GM12878 (cell line): ENCODE data around the gene BLOC1S3. TPM values are rescaled to one million over a fixed set of nuclear protein-coding genes. Genes with fewer than 3 reads are reported as not detected.

ENCODE experiments used
- ATAC-seq: fragments of 200-7000 bp; cut with Tn5 transposase; 3 replicates; pipeline ENCODE4 v1.9.1; 2020; ENCODE audit warnings: mild to moderate bottlenecking, moderate library complexity
- BruUV-seq: library from RNA; stranded (reverse); fragments of 400-500 nt; replicated peaks from 2 replicates; lab custom pipeline; 2021; lab: Mats Ljungman, UMichigan
- CTCF ChIA-PET: fragments of 300-600 bp; sonication (Branson Sonifier 250); formaldehyde crosslinking; extraction: SDS; loops from one replicate; lab custom pipeline; 2021; ENCODE audit warnings: inconsistent platforms; lab: Yijun Ruan, JAX
- POLR2A ChIA-PET: fragments of 350-600 bp; formaldehyde crosslinking; extraction: SDS; loops from one replicate; lab custom pipeline; 2021; ENCODE audit warnings: inconsistent platforms; lab: Charles Lee
- RAD21 ChIA-PET: fragments of 300-600 bp; sonication (Branson Sonifier 250); formaldehyde crosslinking; loops from one replicate; lab custom pipeline; 2023; ENCODE audit warnings: antibody characterized with exemption; ENCODE audit not compliant: unreplicated experiment; lab: Charles Lee
- SMC1A ChIA-PET: fragments of 300-600 bp; sonication (Branson Sonifier 250); formaldehyde crosslinking; loops from one replicate; lab custom pipeline; 2023; ENCODE audit not compliant: unreplicated experiment, uncharacterized antibody; lab: Charles Lee
- DNase-seq: peaks from one replicate; pipeline ENCODE4 v3.0.0-alpha.2; 2011; ENCODE audit warnings: low read depth, low spot score
- FAIRE-seq: peaks from 3 replicates; lab custom pipeline; 2011; peaks lifted over from hg19 to GRCh38; lab: Jason Lieb, UNC
- H2AFZ ChIP-seq: 2 replicates; pipeline ENCODE4 v1.6.0; 2011; ENCODE audit warnings: low read depth, low read length, control low read depth; ENCODE audit not compliant: control insufficient read depth
- H3K27ac ChIP-seq: 2 replicates; pipeline ENCODE4 v1.5.1; 2011; ENCODE audit warnings: control low read depth; ENCODE audit not compliant: control insufficient read depth, insufficient read depth
- H3K27me3 ChIP-seq, 2 experiments: replicated peaks in 1 of 2; 2 replicates each; pipeline versions ENCODE4 v1.6.0 to v1.6.1; 2011; ENCODE audit warnings: low read length in 1 of 2; ENCODE audit not compliant: control insufficient read depth in 2 of 2, insufficient read depth in 2 of 2
- H3K36me3 ChIP-seq, 2 experiments: 2 replicates each; pipeline ENCODE4 v1.5.1; 2011; ENCODE audit warnings: low read length in 1 of 2; ENCODE audit not compliant: control insufficient read depth in 2 of 2, insufficient read depth in 2 of 2
- H3K4me1 ChIP-seq: 2 replicates; pipeline ENCODE4 v1.6.1; 2011; ENCODE audit warnings: mild to moderate bottlenecking, low read length, moderate library complexity, mixed read lengths; ENCODE audit not compliant: control insufficient read depth, insufficient read depth
- H3K4me2 ChIP-seq: 2 replicates; pipeline ENCODE4 v1.6.0; 2011; ENCODE audit warnings: control low read depth; ENCODE audit not compliant: control insufficient read depth, insufficient read depth
- H3K4me3 ChIP-seq: fragments of 200-600 bp; sonication (generic); 2 replicates; pipeline ENCODE4 v1.5.1; 2016
- H3K79me2 ChIP-seq: 2 replicates; pipeline ENCODE4 v1.6.0; 2011; ENCODE audit warnings: low read length; ENCODE audit not compliant: control insufficient read depth, insufficient read depth
- H3K9ac ChIP-seq: 2 replicates; pipeline ENCODE4 v1.8.0; 2011; ENCODE audit warnings: low read length, control low read depth, mixed read lengths; ENCODE audit not compliant: control insufficient read depth, insufficient read depth
- H3K9me3 ChIP-seq: replicated peaks from 3 replicates; pipeline ENCODE4 v1.5.1; 2011; ENCODE audit warnings: mild to moderate bottlenecking, low read length; ENCODE audit not compliant: control insufficient read depth, insufficient read depth
- H4K20me1 ChIP-seq: 2 replicates; pipeline ENCODE4 v1.6.0; 2011; ENCODE audit not compliant: control insufficient read depth, insufficient read depth
- ATF2 ChIP-seq: IDR thresholded peaks from 2 replicates; pipeline ENCODE4 v1.6.1; 2012; ENCODE audit warnings: low read length, inconsistent platforms
- ATF7 ChIP-seq: fragments of 450-650 bp; IDR thresholded peaks from 2 replicates; pipeline ENCODE4 v1.6.1; 2016; ENCODE audit warnings: low read depth, mild to moderate bottlenecking
- CEBPB ChIP-seq, 2 experiments: fragments of 150-350 bp in 1 of 2; IDR thresholded peaks; 2 replicates each; pipeline ENCODE4 v1.6.1; 2012 to 2014; ENCODE audit warnings: low read depth in 2 of 2, low read length in 2 of 2, borderline replicate concordance in 1 of 2, inconsistent platforms in 1 of 2
- EED ChIP-seq: sonication (generic); IDR thresholded peaks from 2 replicates; pipeline ENCODE4 v1.6.1; 2016; ENCODE audit warnings: antibody characterized with exemption, low read depth
- FOS ChIP-seq: IDR thresholded peaks from 3 replicates; pipeline ENCODE4 v1.6.1; 2011; ENCODE audit warnings: borderline replicate concordance; ENCODE audit not compliant: insufficient read length; ENCODE audit errors: extremely low read depth
- HCFC1 ChIP-seq: fragments of 150-350 bp; IDR thresholded peaks from 2 replicates; pipeline ENCODE4 v1.6.1; 2014; ENCODE audit warnings: low read length
- MTA2 ChIP-seq: fragments of 450-650 bp; IDR thresholded peaks from 2 replicates; pipeline ENCODE4 v1.6.1; 2016; ENCODE audit warnings: low read depth, mild to moderate bottlenecking, moderate library complexity
- NR2F1 ChIP-seq: fragments of 450-650 bp; conservative IDR thresholded peaks from 2 replicates; pipeline ENCODE4 v1.6.1; 2017; ENCODE audit warnings: mild to moderate bottlenecking
- SMAD5 ChIP-seq: IDR thresholded peaks from 2 replicates; pipeline ENCODE4 v1.6.1; 2016; ENCODE audit warnings: antibody characterized with exemption, low read depth
- SREBF2 ChIP-seq: IDR thresholded peaks from 2 replicates; pipeline ENCODE4 v1.6.1; 2012; ENCODE audit warnings: mild to moderate bottlenecking, low read length
- SUZ12 ChIP-seq: fragments of 200-600 bp; sonication (generic); IDR thresholded peaks from one replicate; pipeline ENCODE4 v1.6.1; 2018; ENCODE audit warnings: antibody characterized with exemption, mild to moderate bottlenecking; ENCODE audit not compliant: unreplicated experiment
- TBL1XR1 ChIP-seq: IDR thresholded peaks from 2 replicates; pipeline ENCODE4 v1.6.1; 2012; ENCODE audit warnings: low read depth, low read length, improper control_type of control experiment
- TCF7 ChIP-seq: IDR thresholded peaks from 2 replicates; pipeline ENCODE4 v1.6.1; 2014; ENCODE audit warnings: antibody characterized with exemption, borderline replicate concordance
- YBX1 ChIP-seq: fragments of 450-650 bp; IDR thresholded peaks from 2 replicates; pipeline ENCODE4 v1.6.1; 2016; ENCODE audit warnings: antibody characterized with exemption
- WGBS: methylation state at CpG from one replicate; pipeline ENCODE4 v1.1.6; 2016; ENCODE audit warnings: low lambda C conversion rate; ENCODE audit not compliant: insufficient replicate concordance, insufficient coverage; ENCODE audit errors: missing lambda C conversion rate; 5-methylcytosine and 5-hydroxymethylcytosine counted together
- in situ Hi-C: fragments of 300-500 bp; cut with MboI; formaldehyde crosslinking; loops from 9 replicates; pipeline ENCODE4 v1.14.3; 2018; ENCODE audit warnings: mixed read lengths
- intact Hi-C: fragments of 100-400 bp; cut with micrococcal nuclease; formaldehyde crosslinking; loops from one replicate; pipeline ENCODE4 v1.14.2; 2022; ENCODE audit not compliant: unreplicated experiment
- polyA plus RNA-seq, 11 experiments: library from polyadenylated mRNA; depleted of rRNA in 4 of 11; unstranded in 6 of 11; stranded (reverse) in 5 of 11; fragments of >200 nt; fragmentation: Nextera tagmentation in 4 of 11; fragmentation: Illumina TruSeq in 1 of 11; extraction: Ambion mirVana in 4 of 11; extraction: Trizol in 1 of 11; gene quantifications; 1 replicate in 1 of 11; 2 replicates in 10 of 11; pipeline versions ENCODE4 v1.2.1 to v1.2.3, GENCODE V29; 2011 to 2016; ENCODE audit warnings: inconsistent platforms in 2 of 11, missing spikeins in 2 of 11, low read depth in 1 of 11
- total RNA-seq, 4 experiments: library from RNA; depleted of rRNA in 3 of 4; stranded (reverse); fragments of >200 nt in 3 of 4; fragmentation: Illumina TruSeq in 1 of 4; extraction: Trizol in 1 of 4; gene quantifications; 2 replicates each; pipeline versions ENCODE4 v1.2.1 to v1.2.3, GENCODE V29; 2013 to 2021

Gene BLOC1S3
- total and polyA plus RNA-seq, 10 of the 15 experiments (the other 5 are each of a cell fraction or from before 2014, with no cell fraction given): 3.6 to 18.3 (median 10.4) TPM

GRCh38 chr19:45205810-45206209, 27.2 kb downstream of the BLOC1S3 start:
- ChIA-PET RAD21 (no interaction called here), SMC1A (no interaction called here), POLR2A (interaction anchor here (0.7 kb wide), 1 partner anchor 149 kb away, joined by 8 read pairs; no protein-coding TSS in a partner anchor), CTCF (no interaction called here)
- Histone ChIP-seq H3K9me3 (no peaks in the 10 kb centered on the region; the same call in 2 of the 3 replicates), H3K4me1 (no peaks in the 10 kb centered on the region), H3K36me3 (no peaks in the 10 kb centered on the region), H3K79me2 (no peaks in the 10 kb centered on the region), H3K4me2 (no peak overlapping the region), H3K4me3 (no peak overlapping the region), H3K27me3 (no peaks in the 10 kb centered on the region), H4K20me1 (no peaks in the 10 kb centered on the region), H2AFZ (no peak overlapping the region), H3K27ac (no peak overlapping the region), H3K9ac (no peak overlapping the region)
- WGBS: 35% methylated on average over 12 of the region's 12 CpGs
- in situ Hi-C loops (no loop called here), intact Hi-C loops (no loop called here)
- DNase-seq (no peak), FAIRE-seq (no peak), ATAC-seq (no peak)
- TF ChIP-seq ATF2: no peak
- TF ChIP-seq CEBPB (IDR thresholded peaks at IDR 0.05; ENCODE audit: borderline replicate concordance in 1 of 2, low read depth in 2 of 2, low read length in 2 of 2): no peak
- TF ChIP-seq SREBF2: no peak
- TF ChIP-seq YBX1: no peak
- TF ChIP-seq HCFC1: no peak
- no peak for TF ChIP-seq SMAD5
- TF ChIP-seq MTA2: no peak
- TF ChIP-seq NR2F1: no peak
- TF ChIP-seq EED: no peak
- TF ChIP-seq TBL1XR1: no peak
- TF ChIP-seq ATF7: no peak
- no peak for TF ChIP-seq FOS
- TF ChIP-seq SUZ12: no peak
- TF ChIP-seq TCF7: no peak
- BruUV-seq: no TSS peak
